Stimulated activated CD8-positive, alpha-beta memory T cell treated with anti-CD3 and anti-CD28 coated beads, Interleukin-4, amount 100 ng/mL, for 1 hour (primary cell): Measurements from ENCODE around the gene PBRM1.

Experiments used
- DNase-seq, 2 donors: peaks; one replicate each; pipeline ENCODE4 v3.0.0-alpha.2; 2020; ENCODE audit warnings: low read depth in 2 of 2, low spot score in 1 of 2

The PBRM1 gene

DNA sequence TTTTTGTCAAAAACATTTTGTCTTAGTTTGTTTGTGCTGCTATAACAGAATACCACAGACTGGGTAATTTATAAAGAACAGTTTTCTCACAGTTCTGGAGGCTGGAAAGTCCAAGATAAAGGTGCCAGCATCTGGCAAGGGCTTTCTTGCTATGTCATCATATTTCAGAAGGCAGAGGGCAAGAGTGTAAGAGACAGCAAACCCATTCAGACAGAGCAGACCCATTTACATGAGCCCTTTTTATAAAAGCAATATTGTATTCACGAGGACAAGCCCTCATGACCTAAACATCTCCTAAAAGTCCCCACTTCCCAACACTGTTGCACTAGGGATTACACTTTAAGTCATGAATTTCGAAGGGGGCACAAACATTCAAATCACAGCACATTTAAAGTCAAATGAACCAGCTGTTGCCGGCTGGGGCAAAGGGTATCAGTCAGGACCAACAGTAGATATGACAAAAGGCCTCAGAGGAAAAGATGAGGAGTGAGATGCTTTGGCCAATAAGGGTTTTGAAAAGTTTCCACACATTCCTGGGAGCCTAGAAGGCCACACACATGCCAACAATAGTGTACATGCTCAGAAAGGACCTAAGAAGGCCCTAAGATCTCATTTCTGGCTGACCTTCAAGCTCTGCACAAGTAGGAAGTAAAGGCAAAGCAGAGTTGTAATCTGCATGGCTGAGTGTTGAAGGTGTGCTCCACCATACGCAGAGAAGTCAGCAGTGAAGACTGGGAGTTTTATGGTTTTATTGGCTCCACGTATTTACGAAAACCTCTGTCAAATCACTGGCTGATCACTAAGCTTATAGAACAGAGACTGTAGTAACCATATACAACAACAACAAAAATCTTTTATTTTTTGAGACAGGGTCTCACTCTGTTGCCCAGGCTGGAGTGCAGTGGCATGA is 111.4 kb downstream of the PBRM1 start:
- no peak for DNase-seq

DNA sequence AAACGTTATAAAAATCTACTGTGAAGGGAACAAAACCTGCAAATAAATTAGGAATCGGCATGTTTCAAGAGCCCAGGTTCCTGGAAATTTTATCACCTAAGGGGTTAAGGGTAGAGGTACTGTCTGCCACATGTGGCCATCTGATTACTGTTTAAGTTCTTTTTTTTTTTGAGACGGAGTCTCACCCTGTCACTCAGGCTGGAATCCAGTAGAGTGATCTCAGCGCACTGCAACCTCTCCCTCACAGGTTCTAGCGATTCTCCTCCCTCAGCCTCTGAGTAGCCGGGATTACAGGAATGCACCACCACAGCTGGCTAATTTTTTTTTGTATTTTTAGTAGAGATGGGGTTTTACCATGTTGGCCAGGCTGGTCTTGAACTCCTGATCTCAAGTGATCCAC is 113.5 kb downstream of the PBRM1 start:
- no peak for DNase-seq

DNA sequence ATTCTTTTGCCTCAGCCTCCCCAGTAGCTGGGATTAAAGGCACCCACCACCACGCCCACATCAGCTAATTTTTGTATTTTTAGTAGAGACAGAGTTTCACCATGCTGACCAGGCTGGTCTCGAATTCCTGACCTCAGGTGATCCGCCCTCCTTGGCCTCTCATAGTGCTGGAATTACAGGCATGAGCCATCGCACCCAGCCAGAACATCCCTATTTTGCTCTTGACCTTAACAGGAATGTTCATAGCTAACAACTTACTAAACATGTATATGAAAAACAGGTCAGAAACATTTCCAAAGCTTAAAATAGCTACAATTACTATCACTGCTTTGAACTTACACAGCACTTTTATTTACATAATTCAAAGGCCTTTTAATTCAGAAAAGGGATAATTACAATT is 115.6 kb downstream of the PBRM1 start:
- no peak for DNase-seq

DNA sequence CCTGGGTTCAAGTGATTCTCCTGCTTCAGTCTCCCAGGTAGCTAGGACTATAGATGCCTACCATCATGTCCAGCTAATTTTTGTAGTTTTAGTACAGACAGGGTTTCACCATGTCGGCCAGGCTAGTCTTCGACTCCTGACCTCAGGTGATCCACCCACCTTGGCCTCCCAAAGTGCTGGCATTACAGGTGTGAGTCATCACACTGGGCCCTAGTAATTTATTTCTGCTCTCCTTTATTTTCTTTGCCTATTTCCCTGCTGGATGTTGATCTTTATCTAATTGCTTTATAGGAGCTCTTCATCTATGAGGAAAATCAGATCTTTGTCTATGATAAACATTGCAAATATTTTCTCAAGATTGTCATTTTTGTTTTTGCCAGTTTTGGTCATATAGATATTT is 117.6 kb downstream of the PBRM1 start:
- no peak for DNase-seq

DNA sequence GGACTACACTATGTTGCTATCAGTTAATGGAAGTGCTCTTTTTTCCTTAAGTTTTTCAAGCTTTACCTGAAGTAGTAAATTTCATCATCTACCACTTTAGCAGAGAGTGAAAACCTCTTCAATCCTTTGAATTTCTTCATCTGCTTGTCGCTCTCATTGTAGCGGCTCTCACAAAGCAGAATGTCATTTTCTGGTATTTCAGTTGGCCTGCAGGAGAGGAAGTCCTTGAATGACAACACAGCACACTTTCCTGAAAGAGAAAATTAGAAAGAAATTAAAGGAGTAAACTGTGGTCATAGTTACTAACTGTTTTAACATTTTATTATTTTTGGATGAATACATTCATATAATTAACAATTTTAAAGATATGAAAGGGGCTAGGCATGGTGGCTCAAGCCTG is 121.7 kb downstream of the PBRM1 start:
- no peak for DNase-seq

DNA sequence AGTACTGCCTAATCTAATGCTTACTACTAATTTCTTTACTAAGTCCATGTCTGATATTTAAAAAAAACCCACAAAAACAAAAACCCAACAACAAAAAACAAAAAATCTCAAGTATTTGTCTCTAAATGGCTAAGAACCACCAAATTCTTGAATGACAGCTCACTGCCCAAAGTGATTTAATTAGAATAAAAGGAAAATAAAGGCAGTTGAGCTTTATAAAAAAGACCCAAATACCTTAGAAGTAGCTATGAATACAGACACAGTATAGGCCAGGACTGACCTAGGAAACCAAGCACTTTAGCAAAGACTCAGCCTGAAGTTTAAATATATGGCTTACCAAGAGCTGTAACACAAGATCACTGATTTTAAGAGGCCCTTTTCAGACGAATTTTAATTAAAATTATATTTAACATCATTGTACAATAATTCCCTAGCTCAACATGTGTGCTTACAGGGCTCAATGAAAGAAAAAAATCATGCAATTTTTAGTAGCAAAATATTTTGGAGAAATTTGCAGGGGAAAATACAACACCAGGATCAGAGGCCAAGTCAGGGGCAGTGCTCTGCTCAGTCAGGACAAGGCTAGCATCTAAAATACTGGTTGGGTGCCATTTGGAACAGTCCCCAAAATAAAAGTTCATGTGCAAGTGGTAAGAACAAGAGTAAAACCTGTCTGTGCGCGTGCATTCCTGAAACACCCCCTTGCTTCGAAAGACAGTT is 124.5 kb downstream of the PBRM1 start:
- DNase-seq, result no peak

DNA sequence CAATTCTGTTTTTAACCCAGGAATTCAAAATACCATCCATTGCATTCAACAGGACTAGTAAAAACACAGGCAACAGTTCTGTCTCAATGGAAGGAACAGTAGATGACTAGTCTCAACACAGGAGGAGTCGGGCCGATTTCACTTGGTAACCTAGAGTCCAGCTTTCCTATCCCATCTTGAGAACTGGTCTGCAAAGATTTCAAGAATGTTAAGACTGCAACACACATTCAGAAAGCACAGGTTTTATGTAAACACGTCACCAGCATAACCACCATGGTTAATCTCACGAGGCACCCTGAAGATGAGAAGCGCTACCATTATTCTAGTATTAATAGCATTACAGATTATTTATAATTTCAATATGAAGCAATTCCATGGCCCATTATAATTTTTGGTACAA is 127.3 kb downstream of the PBRM1 start:
- DNase-seq, result no peak

DNA sequence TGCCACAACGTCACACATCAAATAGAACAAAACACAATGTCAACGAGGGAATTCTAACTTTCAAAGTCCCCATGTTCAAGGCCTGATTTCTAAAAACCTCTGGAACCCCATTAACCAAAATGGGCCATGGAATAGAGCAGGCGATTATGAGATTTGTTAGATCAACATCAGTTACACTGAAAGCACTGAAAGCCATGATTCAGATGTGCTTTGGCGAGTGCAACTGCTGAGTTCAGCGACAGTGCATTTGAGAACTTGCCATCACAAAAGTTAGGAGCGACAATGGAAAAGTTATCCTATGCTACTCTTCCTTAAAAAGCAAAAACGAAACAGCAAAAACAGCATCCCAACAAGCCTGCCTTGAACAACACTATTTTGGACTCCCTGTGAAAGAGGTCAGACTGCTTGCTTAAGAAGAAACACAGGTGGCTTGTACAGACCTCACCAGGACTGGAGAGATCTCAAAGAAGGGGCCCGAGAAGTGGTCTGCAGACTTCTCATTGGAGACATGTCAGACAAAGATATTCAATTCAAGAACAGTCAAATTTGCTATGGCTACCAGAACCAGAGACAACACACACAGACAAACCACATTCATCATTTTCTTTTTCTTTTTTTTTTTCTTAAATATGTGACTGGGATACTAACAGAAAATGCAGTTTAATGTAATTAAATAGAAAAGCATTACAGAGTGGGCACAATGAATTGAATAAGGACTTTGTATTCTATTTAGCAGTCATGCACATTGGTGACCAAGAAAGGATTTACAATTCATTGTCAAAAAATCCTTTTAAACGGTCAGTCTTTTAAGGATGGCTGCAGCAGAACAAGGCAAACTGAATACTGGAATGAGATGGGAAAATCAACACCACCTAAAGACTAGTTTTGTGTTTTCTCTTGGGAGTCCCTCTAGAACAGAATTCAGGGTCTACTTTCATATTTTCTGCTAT is 128.4 kb downstream of the PBRM1 start:
- DNase-seq, result no peak

DNA sequence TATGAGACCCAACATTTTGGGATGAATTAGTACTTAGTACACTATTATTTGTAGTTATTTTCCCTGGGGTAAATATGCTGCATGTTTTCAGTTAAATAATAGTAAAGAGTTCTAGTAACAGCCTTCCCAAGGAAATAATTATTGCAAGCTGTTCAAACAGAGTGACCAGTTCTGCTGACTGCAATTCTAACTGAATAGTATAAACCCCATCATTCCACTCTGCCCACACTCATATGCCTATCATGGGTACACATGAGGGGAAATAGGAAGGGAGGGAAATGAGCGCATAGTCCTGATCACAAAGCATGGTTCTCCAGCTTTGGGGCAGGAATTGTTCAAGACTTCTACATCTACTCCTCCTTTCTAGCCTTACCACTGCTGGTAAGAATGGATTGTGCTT is 130.7 kb downstream of the PBRM1 start:
- no peak for DNase-seq

DNA sequence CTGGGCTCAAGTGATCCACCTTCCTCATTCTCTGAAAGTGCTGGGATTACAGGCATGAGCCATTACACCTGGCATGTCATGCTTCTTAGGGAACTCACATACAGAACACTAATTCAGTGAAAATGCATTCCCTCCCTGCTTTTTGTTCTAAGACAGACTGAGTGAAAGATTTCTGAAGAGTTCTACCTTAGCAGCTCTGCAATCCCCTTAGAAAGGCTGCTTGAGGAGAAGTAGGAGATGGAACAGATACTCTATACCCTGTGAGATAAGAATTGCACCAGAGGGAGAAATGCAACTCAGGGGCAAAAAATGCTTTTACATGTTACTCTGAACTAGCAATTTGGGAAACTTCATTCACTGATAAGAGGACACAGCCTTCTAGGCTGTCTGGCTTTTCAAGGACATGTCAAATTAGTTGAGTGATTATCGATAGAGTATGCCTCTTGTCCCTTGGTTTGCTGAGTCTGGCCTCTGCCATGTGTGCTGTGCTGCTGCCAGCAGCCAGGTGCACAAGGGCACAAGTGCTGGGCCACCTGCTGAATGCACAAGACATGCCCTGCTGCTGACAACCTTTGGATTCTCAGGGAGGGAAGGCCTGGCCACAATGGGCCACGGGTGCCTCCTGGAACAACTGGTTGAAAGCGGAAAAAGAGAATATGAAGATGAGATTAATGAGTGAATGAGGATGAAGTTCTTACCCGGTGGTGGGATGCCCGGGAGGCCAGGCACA is 131.5 kb downstream of the PBRM1 start:
- no peak for DNase-seq

DNA sequence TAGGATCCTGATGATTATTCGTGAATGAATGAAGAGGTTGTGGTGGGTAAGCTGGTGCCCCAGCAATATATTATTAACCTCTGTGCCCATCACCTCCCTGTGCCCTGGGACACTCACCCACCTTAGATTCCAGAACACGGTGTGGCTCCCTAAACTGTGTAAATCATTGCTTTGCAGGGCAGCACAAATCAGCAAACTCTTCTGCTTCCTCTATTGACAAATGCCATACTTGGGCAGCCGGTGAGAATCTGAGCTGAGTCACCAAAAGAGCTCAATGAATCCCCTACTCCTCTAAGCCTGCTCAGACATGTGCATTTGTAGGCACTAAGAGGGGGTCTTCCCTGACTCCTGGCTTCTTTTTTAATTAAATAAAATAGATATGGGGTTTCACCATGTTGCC is 133.6 kb downstream of the PBRM1 start:
- DNase-seq, result no peak

DNA sequence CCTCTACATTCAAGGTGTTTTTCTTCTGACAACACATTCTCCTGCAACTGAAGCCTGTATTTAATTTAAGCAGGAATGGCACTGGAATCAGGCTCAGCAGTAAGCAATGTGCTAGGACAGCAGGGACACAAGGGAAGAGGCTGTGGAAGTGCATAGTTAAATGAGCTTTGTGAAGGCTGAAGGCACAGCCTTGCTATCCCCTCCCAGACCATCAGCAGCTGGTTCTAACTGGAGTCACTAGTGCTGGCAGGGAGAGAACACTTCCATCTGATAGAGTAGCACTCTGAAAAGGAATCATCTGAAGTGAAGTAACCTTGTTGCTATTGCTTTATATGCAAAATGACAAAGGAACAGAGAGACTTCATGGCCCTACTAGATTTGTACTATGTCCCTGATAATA is 134.6 kb downstream of the PBRM1 start:
- no peak for DNase-seq

DNA sequence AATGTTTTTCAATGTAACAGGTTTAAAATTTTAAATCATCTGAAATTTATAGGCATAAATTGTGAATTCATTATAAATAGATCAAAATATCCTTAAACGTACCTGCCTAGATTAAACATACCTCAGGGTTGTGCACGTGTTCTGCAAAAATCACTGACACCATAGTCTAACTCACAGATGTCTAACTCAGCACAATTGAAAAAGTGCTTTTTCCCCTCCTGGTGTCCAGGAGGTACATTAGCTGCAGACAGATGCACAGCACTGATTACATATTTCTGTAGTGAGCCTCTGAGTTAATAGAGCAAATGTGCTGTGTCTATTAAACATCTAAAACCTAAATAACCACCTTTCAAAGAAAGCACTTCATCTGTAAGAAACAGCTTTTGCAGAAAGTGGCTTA is 138.6 kb downstream of the PBRM1 start:
- no peak for DNase-seq

DNA sequence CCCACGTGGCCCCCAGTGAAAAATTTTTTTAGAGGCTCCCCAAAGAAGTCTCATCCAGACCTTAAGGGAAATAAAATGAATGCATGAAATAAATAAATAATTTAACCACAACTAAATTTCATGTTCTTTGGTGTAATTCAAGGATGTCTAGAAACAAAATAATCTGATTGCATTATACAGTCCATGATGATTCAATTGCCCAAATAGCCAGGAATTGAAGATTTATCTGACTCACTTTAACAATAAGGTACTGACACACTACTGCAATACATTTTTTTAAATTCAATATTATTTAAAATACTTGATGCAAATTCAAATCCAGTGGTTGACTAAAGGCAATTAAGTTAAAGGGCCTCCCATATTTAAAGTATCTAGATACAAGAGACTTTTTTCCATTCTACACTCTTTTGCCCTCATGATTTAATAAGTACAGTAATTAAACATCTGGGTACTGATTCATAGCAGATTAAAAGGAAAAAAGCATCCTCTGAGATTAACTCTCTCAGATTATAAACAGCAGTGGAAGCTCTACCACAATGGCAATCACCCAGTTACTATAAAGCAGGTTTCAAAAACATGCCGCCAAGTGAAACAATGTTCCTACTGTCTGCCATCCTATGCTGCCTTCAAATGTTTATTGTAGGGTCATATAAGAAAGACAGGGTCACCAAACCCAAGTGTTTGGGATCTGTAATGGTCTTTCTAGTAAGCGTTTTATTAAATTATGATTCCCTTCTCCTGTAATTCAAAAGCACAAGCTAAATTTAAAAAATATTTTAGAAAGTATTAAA is 139.4 kb downstream of the PBRM1 start:
- no peak for DNase-seq

DNA sequence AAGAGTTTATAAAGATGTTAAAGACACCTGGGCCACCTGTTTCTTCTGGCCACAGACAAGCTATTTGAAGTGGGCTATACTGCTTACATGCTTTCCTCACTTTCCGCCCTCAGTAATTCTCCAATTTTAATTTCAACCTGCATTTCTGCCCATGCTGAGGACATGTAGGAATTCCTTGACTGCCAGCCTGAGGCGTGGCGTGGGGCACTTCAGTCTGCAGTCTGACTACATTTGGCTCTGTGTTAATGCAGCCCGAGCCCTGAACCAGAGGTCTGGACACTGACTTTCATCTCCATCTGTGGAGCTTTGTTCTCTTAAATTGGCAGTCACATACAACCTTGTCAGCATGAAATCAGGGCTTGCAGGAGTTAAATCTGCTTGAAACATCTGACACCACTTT is 140.8 kb downstream of the PBRM1 start:
- no peak for DNase-seq

DNA sequence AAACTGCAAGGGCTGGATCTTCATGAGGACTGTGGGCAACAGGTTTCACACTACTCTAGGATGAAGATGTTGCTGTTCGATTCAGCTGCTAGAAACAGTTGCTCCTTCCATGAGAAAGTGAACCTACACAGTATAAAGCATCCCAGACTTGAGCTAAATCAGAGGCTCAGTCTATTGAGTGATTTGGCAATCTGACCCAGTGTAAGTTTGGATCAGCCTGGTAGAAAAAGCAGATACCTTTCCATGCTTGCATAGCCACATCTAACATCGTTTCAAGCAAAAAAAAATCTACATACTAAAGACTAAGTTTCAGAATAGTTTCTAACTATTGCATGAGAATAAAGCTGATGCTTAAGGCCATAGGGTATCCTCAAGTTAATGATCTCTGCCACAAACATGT is 144.7 kb downstream of the PBRM1 start:
- DNase-seq, result no peak

DNA sequence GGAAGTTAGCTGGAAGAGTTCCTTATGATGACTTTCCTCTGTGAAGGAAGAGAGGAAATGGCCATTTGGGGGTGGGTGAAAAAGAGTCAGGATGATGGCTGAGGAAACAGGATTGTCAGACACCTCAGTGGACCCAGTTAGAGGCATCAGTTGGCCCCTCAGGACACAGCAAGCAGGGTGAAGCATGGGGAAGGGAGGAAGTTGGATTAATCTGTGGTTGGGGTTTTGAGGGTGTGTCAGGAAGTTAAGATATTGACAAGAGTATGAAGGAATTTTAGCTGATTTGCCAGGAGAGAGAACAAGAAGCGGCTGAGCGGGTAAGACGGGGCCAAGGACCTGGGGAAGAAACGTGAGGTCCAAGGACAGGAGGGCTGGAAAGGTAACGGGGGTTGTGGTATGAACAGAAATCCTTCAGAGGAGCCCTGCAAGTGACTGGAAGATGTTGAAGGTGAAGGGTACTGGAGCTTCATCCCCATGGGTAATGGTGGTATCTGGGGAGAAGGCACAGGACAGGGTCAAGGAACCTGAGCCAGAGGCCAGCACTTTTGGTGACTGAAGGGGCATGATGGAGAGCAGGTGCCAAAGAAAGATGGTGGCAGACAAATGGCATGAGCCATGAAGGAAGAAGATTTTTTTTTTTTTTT is 146.6 kb downstream of the PBRM1 start:
- DNase-seq, result no peak

DNA sequence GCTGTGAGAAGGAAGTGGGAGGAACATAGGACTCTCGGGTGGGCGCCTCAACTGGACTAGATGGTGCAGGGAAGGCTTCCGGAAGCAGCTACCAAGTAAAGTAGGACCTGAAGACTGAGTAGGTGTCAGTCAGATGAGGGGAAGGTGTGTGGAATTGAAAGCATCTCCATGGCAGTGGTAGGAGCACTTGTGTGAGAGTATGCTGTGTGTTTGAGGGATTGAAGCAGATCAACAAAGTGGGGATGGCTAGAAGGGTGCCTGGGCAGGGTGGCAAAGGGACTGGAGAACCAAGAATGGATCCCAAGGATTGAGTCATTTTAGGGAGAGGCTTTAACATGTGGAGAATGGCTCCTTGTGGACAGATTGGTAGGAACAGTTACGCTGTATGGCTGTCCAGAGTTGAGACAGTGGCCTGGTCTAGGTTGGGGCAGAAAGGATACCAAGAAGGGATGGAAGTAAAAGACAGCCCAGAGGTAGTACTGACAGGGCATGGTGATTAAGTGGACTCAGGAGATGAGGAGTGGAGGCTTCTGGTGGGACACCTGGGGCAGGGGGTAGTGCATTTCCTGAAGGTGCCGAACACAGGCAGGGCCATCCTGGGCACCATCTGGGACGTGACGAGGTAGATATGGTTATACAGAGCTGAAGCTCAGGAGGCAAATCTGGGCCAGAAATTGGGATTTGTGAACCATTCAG is 147.8 kb downstream of the PBRM1 start:
- DNase-seq, result no peak

DNA sequence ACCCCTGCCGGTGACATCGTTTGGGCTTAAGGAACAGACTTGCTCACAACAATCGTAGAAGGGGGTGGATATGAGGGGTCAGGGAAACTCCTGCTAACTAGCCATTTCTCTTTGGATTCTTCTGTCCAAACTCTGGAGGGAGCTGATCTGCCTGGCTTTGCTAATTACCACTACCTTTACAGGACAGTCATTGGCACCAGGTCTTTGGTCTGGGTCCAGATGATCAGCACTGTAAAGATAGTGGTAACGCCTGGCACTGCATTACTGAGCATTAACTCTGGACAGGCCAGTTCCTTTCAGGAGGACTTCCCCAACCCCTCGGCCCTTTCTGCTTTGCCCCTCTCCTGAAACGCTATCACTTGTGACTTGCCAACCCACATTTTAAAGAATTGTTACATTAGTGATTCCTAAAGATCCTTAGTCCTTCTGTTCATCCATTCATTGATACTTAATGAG is 148.5 kb downstream of the PBRM1 start:
- DNase-seq, result no peak
